T-helper 1 cell treated with Interleukin-12 subunit alpha and Interleukin-12 subunit beta and Interleukin-4 antibody, amounts not matched to agents 30 μg/mL and 1 μg/mL, for 36 hours (primary cell): ENCODE results near the gene SPEN.

Experiments
- H3K27ac Mint-ChIP-seq: one replicate; pipeline ENCODE4 v1.8.0; 2021; ENCODE audit warnings: mild to moderate bottlenecking, mixed read lengths
- H3K27me3 Mint-ChIP-seq: one replicate; pipeline ENCODE4 v1.8.0; 2021; ENCODE audit warnings: low read depth, mixed read lengths
- H3K36me3 Mint-ChIP-seq: one replicate; pipeline ENCODE4 v1.8.0; 2021; ENCODE audit warnings: low read depth, mixed read lengths
- H3K4me1 Mint-ChIP-seq: one replicate; pipeline ENCODE4 v1.8.0; 2021; ENCODE audit warnings: low read depth, mixed read lengths
- H3K4me3 Mint-ChIP-seq: one replicate; pipeline ENCODE4 v1.8.0; 2021; ENCODE audit warnings: mild to moderate bottlenecking, moderate library complexity, mixed read lengths
- H3K9me3 Mint-ChIP-seq: one replicate; pipeline ENCODE4 v1.8.0; 2021; ENCODE audit warnings: mixed read lengths

The SPEN gene

GRCh38 chr1:15955552-15955951 lies 108.0 kb downstream of the SPEN start:
- no peaks in the 10 kb centered on the region for H3K27me3 Mint-ChIP-seq
- no peak overlapping the region for H3K27ac Mint-ChIP-seq
- peaks cover 68% of the 10 kb centered on the region for H3K4me1 Mint-ChIP-seq
- H3K9me3 Mint-ChIP-seq: no peaks in the 10 kb centered on the region
- no peak overlapping the region for H3K4me3 Mint-ChIP-seq
- H3K36me3 Mint-ChIP-seq: peaks cover 27% of the 10 kb centered on the region

DNA sequence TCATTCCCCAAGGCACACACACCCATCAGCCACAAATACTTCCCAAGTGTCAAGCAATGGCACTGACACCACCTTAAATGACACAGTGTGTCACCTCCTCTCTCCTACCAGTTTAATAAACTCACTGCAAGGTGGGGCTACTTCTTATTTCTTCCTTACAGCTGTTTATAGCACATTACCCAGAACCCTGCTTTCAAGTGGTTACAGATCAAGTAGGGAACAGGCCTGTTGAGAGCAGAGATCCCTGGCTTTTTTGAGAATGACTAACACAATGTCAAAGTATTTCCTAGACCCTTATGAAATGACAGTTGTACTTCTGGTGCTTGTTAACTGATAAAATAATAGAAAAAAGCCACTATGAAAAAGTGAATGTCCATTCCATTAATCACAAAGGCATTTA lies 108.6 kb downstream of the SPEN start:
- Mint-ChIP-seq H3K27me3 (no peaks in the 10 kb centered on the region), H3K27ac (peak overlapping the region; percentile 32), H3K4me3 (no peak overlapping the region), H3K4me1 (peaks cover 62% of the 10 kb centered on the region), H3K9me3 (no peaks in the 10 kb centered on the region), H3K36me3 (peaks cover 27% of the 10 kb centered on the region)

GRCh38 chr1:15957221-15958095 lies 110.0 kb downstream of the SPEN start:
- H3K9me3 Mint-ChIP-seq: no peaks in the 10 kb centered on the region
- H3K4me3 Mint-ChIP-seq: no peak overlapping the region
- no peak overlapping the region for H3K27ac Mint-ChIP-seq
- peaks cover 27% of the 10 kb centered on the region for H3K36me3 Mint-ChIP-seq
- peaks cover 54% of the 10 kb centered on the region for H3K4me1 Mint-ChIP-seq
- no peaks in the 10 kb centered on the region for H3K27me3 Mint-ChIP-seq

DNA sequence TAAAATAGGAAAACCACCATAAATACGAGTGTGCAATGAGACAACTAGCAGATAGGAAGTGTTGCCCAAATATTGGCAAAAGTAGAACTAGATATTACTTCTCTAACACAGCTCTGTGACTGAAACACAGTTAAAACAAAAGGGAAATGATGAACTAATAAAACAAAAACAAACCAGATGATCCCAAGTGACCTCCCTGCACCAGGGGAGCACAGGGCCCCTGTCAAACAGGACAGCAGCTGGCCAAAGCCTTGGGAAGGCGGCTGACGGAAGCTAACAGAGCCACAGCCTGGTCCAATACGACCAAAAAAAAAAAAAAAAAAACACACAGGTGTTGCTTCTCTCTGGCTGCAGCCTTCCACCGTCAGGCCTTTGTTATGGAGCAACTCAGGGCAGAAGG lies 110.6 kb downstream of the SPEN start:
- Mint-ChIP-seq H3K27me3 (no peaks in the 10 kb centered on the region), H3K4me3 (no peak overlapping the region), H3K9me3 (no peaks in the 10 kb centered on the region), H3K27ac (no peak overlapping the region), H3K36me3 (peaks cover 24% of the 10 kb centered on the region), H3K4me1 (peaks cover 51% of the 10 kb centered on the region)

- no peak overlapping the region for H3K4me3 Mint-ChIP-seq
- H3K9me3 Mint-ChIP-seq: no peaks in the 10 kb centered on the region
- no peak overlapping the region for H3K27ac Mint-ChIP-seq
- H3K27me3 Mint-ChIP-seq: no peaks in the 10 kb centered on the region
- peaks cover 53% of the 10 kb centered on the region for H3K4me1 Mint-ChIP-seq
- H3K36me3 Mint-ChIP-seq: peaks cover 28% of the 10 kb centered on the region
Observed at GRCh38 chr1:15958793-15959192, 111.3 kb downstream of the SPEN start.

DNA sequence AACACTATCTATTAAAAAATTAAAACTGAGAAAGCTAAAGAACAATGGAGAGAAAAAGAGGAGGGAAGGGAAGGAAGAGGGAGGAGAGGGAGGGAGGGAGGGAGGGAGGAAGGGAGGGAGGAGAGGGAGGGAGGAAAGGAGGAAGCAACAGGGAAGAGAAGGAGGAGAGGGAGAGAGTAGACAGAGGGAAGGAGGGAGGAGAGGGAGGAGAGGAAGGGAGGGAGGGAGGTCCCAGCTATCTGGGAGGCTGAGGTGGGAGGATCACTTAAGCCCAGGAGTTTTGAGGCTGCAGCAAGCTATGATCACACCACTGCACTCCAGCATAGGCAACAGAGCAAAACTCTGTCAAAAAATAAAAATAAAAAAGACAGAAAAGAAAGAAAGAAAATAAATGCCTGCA lies 111.9 kb downstream of the SPEN start:
- Mint-ChIP-seq H3K27me3 (no peaks in the 10 kb centered on the region), H3K36me3 (peaks cover 30% of the 10 kb centered on the region), H3K4me1 (peaks cover 53% of the 10 kb centered on the region), H3K4me3 (no peak overlapping the region), H3K9me3 (no peaks in the 10 kb centered on the region), H3K27ac (peak overlapping the region; percentile 5)

DNA sequence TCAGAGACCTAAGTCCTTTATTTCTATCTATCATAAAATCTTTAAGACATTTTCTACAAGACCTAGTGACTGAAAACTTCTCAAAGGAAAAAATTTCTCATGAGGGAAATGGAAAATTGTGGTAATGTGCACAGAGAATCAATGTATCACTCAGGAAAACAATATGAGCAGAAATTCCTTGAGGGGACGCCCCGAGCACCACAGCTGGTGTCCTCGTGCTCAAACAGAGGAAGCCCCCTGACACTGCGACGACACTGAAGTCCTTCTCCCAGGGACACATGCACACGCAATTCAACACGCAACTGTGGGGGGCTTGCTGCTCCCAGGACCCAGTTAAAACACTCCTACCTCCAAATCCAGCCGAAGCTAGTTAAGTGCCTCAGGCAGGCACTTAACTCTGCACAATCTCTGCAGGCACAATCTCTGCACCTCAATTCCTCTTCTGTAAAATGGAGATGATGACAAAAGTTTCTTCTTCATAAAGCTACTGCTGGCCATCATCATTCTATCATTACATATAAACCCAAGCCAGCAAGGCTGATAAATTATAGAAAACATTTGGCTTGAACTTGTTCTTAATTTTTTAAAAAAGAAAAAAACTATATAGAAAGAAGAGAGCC lies 112.4 kb downstream of the SPEN start:
- peaks cover 32% of the 10 kb centered on the region for H3K36me3 Mint-ChIP-seq
- H3K9me3 Mint-ChIP-seq: no peaks in the 10 kb centered on the region
- H3K4me1 Mint-ChIP-seq: peaks cover 54% of the 10 kb centered on the region
- H3K27ac Mint-ChIP-seq: no peak overlapping the region
- H3K4me3 Mint-ChIP-seq: no peak overlapping the region
- no peaks in the 10 kb centered on the region for H3K27me3 Mint-ChIP-seq

GRCh38 chr1:15960808-15961207 lies 113.3 kb downstream of the SPEN start:
- Mint-ChIP-seq H3K4me3 (no peak overlapping the region), H3K27me3 (no peaks in the 10 kb centered on the region), H3K27ac (no peak overlapping the region), H3K4me1 (peaks cover 59% of the 10 kb centered on the region), H3K9me3 (no peaks in the 10 kb centered on the region), H3K36me3 (peaks cover 28% of the 10 kb centered on the region)

DNA sequence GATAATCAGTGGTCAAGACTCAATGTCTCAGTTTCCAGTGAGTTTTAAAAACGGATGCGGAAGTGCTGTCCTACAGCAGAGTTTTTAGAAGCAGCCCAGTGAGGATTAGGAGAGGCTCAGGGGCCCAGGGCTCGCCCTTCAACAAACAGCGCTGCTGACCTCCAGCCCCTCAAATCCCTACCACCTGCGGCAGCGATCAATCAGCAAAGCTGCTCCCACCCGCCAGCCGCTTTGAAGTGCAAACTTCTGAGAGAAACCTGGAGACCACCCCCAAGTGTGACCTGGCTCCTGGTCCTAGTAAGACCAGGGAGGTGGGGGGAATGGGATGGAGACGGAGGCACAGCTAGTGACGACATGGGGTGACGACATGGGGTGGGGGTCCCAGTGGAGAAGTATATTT lies 114.0 kb downstream of the SPEN start:
- H3K27ac Mint-ChIP-seq: no peak overlapping the region

DNA sequence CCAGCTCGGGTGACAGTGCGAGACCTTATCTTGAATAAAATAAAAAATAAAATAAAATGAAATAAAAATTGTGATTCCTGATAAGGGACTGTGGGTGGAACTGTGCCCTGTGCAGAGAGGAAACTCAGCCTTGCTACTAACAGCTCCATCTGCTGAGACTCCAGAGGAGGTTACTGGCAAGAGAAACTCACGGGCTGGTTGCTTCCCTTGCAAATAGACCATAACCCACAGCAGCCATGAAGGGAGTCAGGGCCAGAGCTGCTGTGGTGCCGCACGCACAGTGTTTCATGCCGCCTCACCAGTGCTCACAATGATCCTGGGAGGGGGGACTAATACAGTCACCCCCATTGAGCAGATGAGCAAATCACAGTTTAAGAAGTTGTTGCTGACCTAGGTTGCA lies 114.7 kb downstream of the SPEN start:
- Mint-ChIP-seq H3K36me3 (peaks cover 28% of the 10 kb centered on the region), H3K27ac (no peak overlapping the region)

More for the DNA sequence above, 114.0 kb downstream of the SPEN start:
- H3K36me3 Mint-ChIP-seq: peaks cover 27% of the 10 kb centered on the region
- H3K27me3 Mint-ChIP-seq: no peaks in the 10 kb centered on the region
- H3K9me3 Mint-ChIP-seq: no peaks in the 10 kb centered on the region
- peaks cover 59% of the 10 kb centered on the region for H3K4me1 Mint-ChIP-seq
- no peak overlapping the region for H3K4me3 Mint-ChIP-seq

GRCh38 chr1:15962671-15963362 lies 115.3 kb downstream of the SPEN start:
- H3K27ac Mint-ChIP-seq: no peak overlapping the region
- H3K4me3 Mint-ChIP-seq: no peak overlapping the region
- H3K9me3 Mint-ChIP-seq: no peaks in the 10 kb centered on the region
- H3K27me3 Mint-ChIP-seq: no peaks in the 10 kb centered on the region
- H3K36me3 Mint-ChIP-seq: peaks cover 22% of the 10 kb centered on the region
- H3K4me1 Mint-ChIP-seq: peaks cover 60% of the 10 kb centered on the region

More for the DNA sequence above, 114.7 kb downstream of the SPEN start:
- no peaks in the 10 kb centered on the region for H3K9me3 Mint-ChIP-seq
- H3K4me1 Mint-ChIP-seq: peaks cover 61% of the 10 kb centered on the region
- H3K27me3 Mint-ChIP-seq: no peaks in the 10 kb centered on the region
- H3K4me3 Mint-ChIP-seq: no peak overlapping the region

DNA sequence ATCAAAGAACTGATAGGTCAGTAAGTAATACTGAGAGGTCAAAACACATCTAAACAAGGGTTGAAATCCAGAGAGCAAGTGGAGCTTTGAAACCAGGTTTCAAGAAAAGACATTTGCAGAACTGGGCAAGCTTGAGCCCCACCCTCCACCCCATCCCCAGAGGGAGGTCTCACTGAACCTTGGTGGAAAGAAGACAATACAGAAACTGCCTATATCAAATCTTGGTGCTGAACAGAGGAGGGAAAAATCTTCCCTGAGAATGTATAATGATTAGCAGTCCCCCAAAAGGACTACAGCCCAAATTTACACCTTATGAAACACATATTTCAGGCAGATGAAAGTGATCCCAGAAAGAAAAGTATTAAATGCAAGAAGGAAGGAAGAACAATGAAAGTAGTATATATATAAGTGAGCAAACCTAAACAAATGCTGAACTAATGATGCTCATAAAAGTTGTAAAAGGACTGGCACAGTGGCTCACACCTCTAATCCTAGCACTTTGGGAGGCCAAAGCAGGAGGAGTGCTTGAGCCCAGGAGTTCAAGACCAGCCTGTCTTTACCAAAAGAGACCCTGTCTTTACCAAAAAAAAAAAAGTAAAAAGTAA lies 116.0 kb downstream of the SPEN start:
- no peaks in the 10 kb centered on the region for H3K9me3 Mint-ChIP-seq
- H3K4me3 Mint-ChIP-seq: peak overlapping the region; percentile 65
- H3K27ac Mint-ChIP-seq: peak overlapping the region; percentile 50
- H3K27me3 Mint-ChIP-seq: no peaks in the 10 kb centered on the region
- H3K36me3 Mint-ChIP-seq: peaks cover 24% of the 10 kb centered on the region
- peaks cover 59% of the 10 kb centered on the region for H3K4me1 Mint-ChIP-seq

GRCh38 chr1:15963968-15964648 lies 116.6 kb downstream of the SPEN start:
- peaks cover 26% of the 10 kb centered on the region for H3K36me3 Mint-ChIP-seq
- H3K4me3 Mint-ChIP-seq: peak overlapping the region; percentile 40
- H3K27me3 Mint-ChIP-seq: no peaks in the 10 kb centered on the region
- H3K27ac Mint-ChIP-seq: peak overlapping the region; percentile 88
- no peaks in the 10 kb centered on the region for H3K9me3 Mint-ChIP-seq
- peaks cover 57% of the 10 kb centered on the region for H3K4me1 Mint-ChIP-seq

- Mint-ChIP-seq H3K4me1 (peaks cover 57% of the 10 kb centered on the region), H3K4me3 (peak overlapping the region; percentile 67), H3K36me3 (peaks cover 37% of the 10 kb centered on the region), H3K9me3 (peaks cover 4% of the 10 kb centered on the region), H3K27ac (peak overlapping the region; percentile 88), H3K27me3 (no peaks in the 10 kb centered on the region)
Observed at GRCh38 chr1:15965228-15965767, 117.8 kb downstream of the SPEN start.
